K562 (cell line): ENCODE data around the gene PRPSAP2. TPM values are rescaled to one million over a fixed set of nuclear protein-coding genes. Genes with fewer than 3 reads are reported as not detected.

Experiments
- ATAC-seq: fragments of 200-7000 bp; cut with Tn5 transposase; 3 replicates; pipeline ENCODE4 v1.9.1; 2020; ENCODE audit warnings: moderate library complexity
- BruUV-seq: library from RNA; stranded (reverse); fragments of 400-500 nt; replicated peaks from 2 replicates; lab custom pipeline; 2021; lab: Mats Ljungman, UMichigan
- CTCF ChIA-PET: fragments of 300-600 bp; formaldehyde crosslinking; extraction: SDS; loops from one replicate; lab custom pipeline; 2021; ENCODE audit warnings: low intra/inter-chr PET ratio; lab: Yijun Ruan, JAX
- POLR2A ChIA-PET: fragments of 300-600, 350-650 bp; sonication (Branson Sonifier 250); formaldehyde crosslinking; extraction: SDS; loops from one replicate; lab custom pipeline; 2021; ENCODE audit warnings: antibody characterized with exemption, inconsistent platforms; lab: Yijun Ruan, JAX
- DNase-seq, 4 experiments: peaks; one replicate each; pipeline versions ENCODE4 v3.0.0 to v3.0.0-alpha.2; 2011 to 2018; ENCODE audit warnings: low spot score in 3 of 4, mixed read lengths in 3 of 4; ENCODE audit errors: extremely low read depth in 1 of 4
- FAIRE-seq: peaks from 2 replicates; lab custom pipeline; 2011; peaks lifted over from hg19 to GRCh38; lab: Jason Lieb, UNC
- H2AFZ ChIP-seq: 2 replicates; pipeline ENCODE4 v1.6.0; 2011; ENCODE audit warnings: low read depth, low read length, control low read depth, inconsistent platforms
- H3K27ac ChIP-seq: fragments of 200-600 bp; 3 replicates; pipeline ENCODE4 v1.8.0; 2011; ENCODE audit warnings: low read depth, mild to moderate bottlenecking, control low read depth, inconsistent platforms, low read length, moderate library complexity, mixed read lengths; ENCODE audit errors: extremely low read depth
- H3K27me3 ChIP-seq, 2 experiments: fragments of 300-600 bp in 1 of 2; 2 replicates in 1 of 2; 3 replicates in 1 of 2; pipeline versions ENCODE4 v1.6.0 to v1.8.0; 2011; ENCODE audit warnings: inconsistent platforms in 2 of 2, low read length in 2 of 2, mild to moderate bottlenecking in 1 of 2, mixed read lengths in 1 of 2, moderate library complexity in 1 of 2; ENCODE audit not compliant: control insufficient read depth in 2 of 2, insufficient read depth in 2 of 2
- H3K36me3 ChIP-seq: fragments of 300-600 bp; 3 replicates; pipeline ENCODE4 v1.8.0; 2011; ENCODE audit warnings: mild to moderate bottlenecking, low read length, inconsistent platforms; ENCODE audit not compliant: control insufficient read depth, insufficient read depth
- H3K4me1 ChIP-seq, 2 experiments: fragments of 200-600 bp in 1 of 2; replicated peaks in 1 of 2; 2 replicates in 1 of 2; 3 replicates in 1 of 2; pipeline versions ENCODE4 v1.5.1 to v1.8.0; 2011; ENCODE audit warnings: inconsistent platforms in 2 of 2, low read length in 2 of 2, mild to moderate bottlenecking in 1 of 2, mixed read lengths in 1 of 2, moderate library complexity in 1 of 2; ENCODE audit not compliant: control insufficient read depth in 2 of 2, insufficient read depth in 2 of 2
- H3K4me2 ChIP-seq: 2 replicates; pipeline ENCODE4 v1.6.1; 2011; ENCODE audit warnings: low read length, control low read depth, inconsistent platforms, mixed read lengths; ENCODE audit not compliant: insufficient read depth
- H3K4me3 ChIP-seq: fragments of 200-600 bp; sonication (generic), shearing (Covaris generic); 2 replicates; pipeline ENCODE4 v1.5.1; 2016; ENCODE audit warnings: control low read depth, inconsistent platforms
- H3K79me2 ChIP-seq: fragments of 200-600 bp; 3 replicates; pipeline ENCODE4 v1.8.0; 2011; ENCODE audit warnings: low read length, inconsistent platforms; ENCODE audit not compliant: control insufficient read depth, insufficient read depth
- H3K9ac ChIP-seq, 2 experiments: 2 replicates each; pipeline versions ENCODE4 v1.6.0 to v1.6.1; 2011; ENCODE audit warnings: low read depth in 2 of 2, low read length in 2 of 2, control low read depth in 1 of 2, inconsistent platforms in 1 of 2, mild to moderate bottlenecking in 1 of 2, mixed read lengths in 1 of 2; ENCODE audit not compliant: insufficient read depth in 1 of 2
- H3K9me1 ChIP-seq: one replicate; pipeline ENCODE4 v1.6.0; 2011; ENCODE audit warnings: inconsistent platforms, mild to moderate bottlenecking, low read length, moderate library complexity; ENCODE audit not compliant: control insufficient read depth, insufficient read depth
- H3K9me3 ChIP-seq: replicated peaks from 2 replicates; pipeline ENCODE4 v1.5.1; 2011; ENCODE audit warnings: low read depth, low read length, inconsistent platforms; ENCODE audit not compliant: control insufficient read depth, insufficient read depth
- H4K20me1 ChIP-seq: replicated peaks from 2 replicates; pipeline ENCODE4 v1.6.1; 2011; ENCODE audit warnings: low read length, inconsistent platforms, mixed read lengths; ENCODE audit not compliant: control insufficient read depth, insufficient read depth
- CBFA2T3 ChIP-seq: fragments of 450-650 bp; IDR thresholded peaks from 2 replicates; pipeline ENCODE4 v1.6.1; 2017
- MCM2 ChIP-seq: fragments of 450-650 bp; IDR thresholded peaks from 2 replicates; pipeline ENCODE4 v1.6.1; 2017; ENCODE audit warnings: low read depth, mild to moderate bottlenecking
- PBX2 ChIP-seq, 2 experiments: IDR thresholded peaks in 1 of 2; conservative IDR thresholded peaks in 1 of 2; 2 replicates each; pipeline ENCODE4 v1.6.1; 2016; ENCODE audit warnings: low read depth in 2 of 2, mild to moderate bottlenecking in 1 of 2, missing compliant biosample characterization in 1 of 2, missing genetic modification characterization in 1 of 2, moderate library complexity in 1 of 2
- WGBS: fragments of 100-300 bp; shearing (Covaris generic); methylation state at CpG from one replicate; pipeline ENCODE4 v1.1.6; 2016; ENCODE audit warnings: low coverage, mixed read lengths; ENCODE audit not compliant: insufficient coverage; ENCODE audit errors: missing lambda C conversion rate; 5-methylcytosine and 5-hydroxymethylcytosine counted together
- in situ Hi-C: fragments of 300-500 bp; cut with MboI; formaldehyde crosslinking; loops from 4 replicates; pipeline ENCODE4 v1.15.0; 2018; ENCODE audit warnings: inconsistent platforms, mixed read lengths
- intact Hi-C: fragments of 100-400 bp; cut with micrococcal nuclease; formaldehyde crosslinking; loops from 2 replicates; pipeline ENCODE4 v1.14.2; 2022
- polyA plus RNA-seq, 8 experiments: library from polyadenylated mRNA; depleted of rRNA in 4 of 8; stranded (reverse) in 5 of 8; unstranded in 3 of 8; fragments of >200 nt; fragmentation: Nextera tagmentation in 2 of 8; fragmentation: Illumina TruSeq in 1 of 8; extraction: Ambion mirVana in 2 of 8; extraction: Trizol in 1 of 8; gene quantifications; 2 replicates each; pipeline versions ENCODE4 v1.2.1 to v1.2.3, GENCODE V29; 2011 to 2014; ENCODE audit warnings: inconsistent platforms in 1 of 8, missing spikeins in 1 of 8
- total RNA-seq, 7 experiments: library from RNA; depleted of rRNA in 6 of 7; stranded (reverse); fragments of >200 nt in 6 of 7; fragmentation: Illumina TruSeq in 2 of 7; extraction: Trizol in 2 of 7; gene quantifications; 2 replicates each; pipeline versions ENCODE4 v1.2.1 to v1.2.3, GENCODE V29; 2011 to 2021; ENCODE audit warnings: low replicate concordance in 1 of 7
- TF ChIP-seq, protein P1 (sequence below): fragments of 450-650 bp; IDR thresholded peaks from 2 replicates; pipeline ENCODE4 v1.6.1; 2018; ENCODE audit not compliant: partially characterized antibody
- TF ChIP-seq, protein P2 (sequence below): sonication (generic); formaldehyde crosslinking; IDR thresholded peaks from 2 replicates; pipeline ENCODE4 v1.8.0; 2022; ENCODE audit warnings: mild to moderate bottlenecking, missing genetic modification reagents
- TF ChIP-seq, protein P3 (sequence below): fragments of 450-650 bp; IDR thresholded peaks from 2 replicates; pipeline ENCODE4 v1.6.1; 2016

The PRPSAP2 gene
- total and polyA plus RNA-seq, 9 of the 15 experiments (the other 6 are each of a cell fraction or from before 2014, with no cell fraction given) = 15.5 to 56.7 (median 35.7) TPM

DNA sequence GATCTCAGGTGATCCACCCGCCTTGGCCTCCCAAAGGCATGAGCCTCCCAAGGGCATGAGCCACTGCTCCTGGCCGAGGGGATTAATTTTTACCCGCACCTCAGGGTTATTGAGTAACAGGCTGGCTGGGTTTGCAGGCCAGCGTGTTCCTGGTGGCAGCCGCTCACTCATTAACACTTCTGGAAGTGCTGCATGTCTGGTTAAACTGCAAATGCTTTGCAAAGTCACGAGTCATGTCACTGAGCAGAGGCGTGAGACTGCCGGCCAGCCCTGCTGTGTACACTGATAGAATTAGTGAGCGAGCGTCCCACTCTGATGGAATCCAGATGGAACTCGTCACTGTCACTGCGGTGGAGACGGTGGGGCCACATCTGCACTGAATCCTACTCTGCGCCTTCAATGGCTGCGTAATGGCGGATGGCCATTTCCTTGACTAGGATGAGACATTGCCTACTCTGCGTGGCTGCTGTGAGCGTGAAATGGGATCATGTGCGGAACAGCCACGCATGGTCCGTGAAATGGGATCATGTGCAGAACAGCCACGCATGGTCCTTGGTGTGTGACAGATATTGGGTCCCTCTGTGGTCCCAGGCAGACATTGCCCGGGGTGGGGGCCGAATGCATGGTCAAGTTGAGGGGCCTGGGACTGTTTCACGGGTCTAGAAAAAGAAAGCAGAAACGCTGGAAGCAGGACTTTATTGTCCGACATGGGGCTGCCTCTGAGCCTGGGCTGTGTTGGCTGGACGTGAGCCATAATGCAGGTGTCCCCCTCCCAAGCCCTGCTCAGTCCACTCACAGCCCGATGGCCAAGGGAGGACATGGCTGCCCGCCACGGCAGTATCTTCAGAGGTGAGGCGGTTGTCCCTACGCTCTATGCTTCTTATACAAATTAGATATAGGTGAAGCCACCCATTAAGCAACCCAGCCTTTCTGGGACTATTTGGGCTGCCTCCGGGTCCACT, 93.3 kb downstream of the PRPSAP2 start:
- DNase-seq (peak in 1 of 4 experiments; percentile 34), ATAC-seq (peak; percentile 63; the same call in 2 of the 3 replicates), FAIRE-seq (no peak)
- ChIA-PET POLR2A (no interaction called here), CTCF (no interaction called here)
- BruUV-seq = no TSS peak
- H3K9me3 ChIP-seq = no peaks in the 10 kb centered on the region
- H3K9ac ChIP-seq = peak overlapping the region in 1 of 2 experiments; percentile 45; a peak in 1 of 4 replicates
- H3K36me3 ChIP-seq = no peaks in the 10 kb centered on the region
- peaks cover 2 to 12% of the 10 kb centered on the region in 2 experiments; a peak in 3 of 5 replicates for H3K4me1 ChIP-seq
- peak overlapping the region; percentile 51; the same call in 1 of the 2 replicates for H2AFZ ChIP-seq
- intact Hi-C loops = loop anchor here (10.0 kb wide), 1 partner anchor 136 kb away; no protein-coding TSS in a partner anchor
- H3K79me2 ChIP-seq = no peaks in the 10 kb centered on the region
- no peak overlapping the region; the same call in 1 of the 2 replicates for H3K4me2 ChIP-seq
- H4K20me1 ChIP-seq = no peaks in the 10 kb centered on the region
- H3K27ac ChIP-seq = no peak overlapping the region
- H3K9me1 ChIP-seq = no peaks in the 10 kb centered on the region
- H3K27me3 ChIP-seq = peaks cover 6 to 28% of the 10 kb centered on the region in 2 experiments; a peak in 4 of 5 replicates
- H3K4me3 ChIP-seq = no peak overlapping the region
- WGBS = 31% methylated on average over 33 of the region's 34 CpGs
- in situ Hi-C loops = loop anchor here (10.0 kb wide), 1 partner anchor 194 kb away; no protein-coding TSS in a partner anchor
- TF ChIP-seq MCM2 = no peak
- TF ChIP-seq PBX2 (CRISPR knock-in tag; IDR thresholded peaks at IDR 0.05; ENCODE audit: low read depth) = no peak
- TF ChIP-seq PBX2 (tag; conservative IDR thresholded peaks at IDR 0.05; ENCODE audit: low read depth) = 0 out of 2 replicates have a peak, but pooled peaks have one; percentile 11
- TF ChIP-seq, protein P1, sequence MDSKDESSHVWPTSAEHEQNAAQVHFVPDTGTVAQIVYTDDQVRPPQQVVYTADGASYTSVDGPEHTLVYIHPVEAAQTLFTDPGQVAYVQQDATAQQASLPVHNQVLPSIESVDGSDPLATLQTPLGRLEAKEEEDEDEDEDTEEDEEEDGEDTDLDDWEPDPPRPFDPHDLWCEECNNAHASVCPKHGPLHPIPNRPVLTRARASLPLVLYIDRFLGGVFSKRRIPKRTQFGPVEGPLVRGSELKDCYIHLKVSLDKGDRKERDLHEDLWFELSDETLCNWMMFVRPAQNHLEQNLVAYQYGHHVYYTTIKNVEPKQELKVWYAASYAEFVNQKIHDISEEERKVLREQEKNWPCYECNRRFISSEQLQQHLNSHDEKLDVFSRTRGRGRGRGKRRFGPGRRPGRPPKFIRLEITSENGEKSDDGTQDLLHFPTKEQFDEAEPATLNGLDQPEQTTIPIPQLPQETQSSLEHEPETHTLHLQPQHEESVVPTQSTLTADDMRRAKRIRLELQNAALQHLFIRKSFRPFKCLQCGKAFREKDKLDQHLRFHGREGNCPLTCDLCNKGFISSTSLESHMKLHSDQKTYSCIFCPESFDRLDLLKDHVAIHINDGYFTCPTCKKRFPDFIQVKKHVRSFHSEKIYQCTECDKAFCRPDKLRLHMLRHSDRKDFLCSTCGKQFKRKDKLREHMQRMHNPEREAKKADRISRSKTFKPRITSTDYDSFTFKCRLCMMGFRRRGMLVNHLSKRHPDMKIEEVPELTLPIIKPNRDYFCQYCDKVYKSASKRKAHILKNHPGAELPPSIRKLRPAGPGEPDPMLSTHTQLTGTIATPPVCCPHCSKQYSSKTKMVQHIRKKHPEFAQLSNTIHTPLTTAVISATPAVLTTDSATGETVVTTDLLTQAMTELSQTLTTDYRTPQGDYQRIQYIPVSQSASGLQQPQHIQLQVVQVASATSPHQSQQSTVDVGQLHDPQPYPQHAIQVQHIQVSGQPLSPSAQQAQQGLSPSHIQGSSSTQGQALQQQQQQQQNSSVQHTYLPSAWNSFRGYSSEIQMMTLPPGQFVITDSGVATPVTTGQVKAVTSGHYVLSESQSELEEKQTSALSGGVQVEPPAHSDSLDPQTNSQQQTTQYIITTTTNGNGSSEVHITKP = peak; percentile 72
- TF ChIP-seq CBFA2T3 = peak; percentile 56
- TF ChIP-seq, protein P2, sequence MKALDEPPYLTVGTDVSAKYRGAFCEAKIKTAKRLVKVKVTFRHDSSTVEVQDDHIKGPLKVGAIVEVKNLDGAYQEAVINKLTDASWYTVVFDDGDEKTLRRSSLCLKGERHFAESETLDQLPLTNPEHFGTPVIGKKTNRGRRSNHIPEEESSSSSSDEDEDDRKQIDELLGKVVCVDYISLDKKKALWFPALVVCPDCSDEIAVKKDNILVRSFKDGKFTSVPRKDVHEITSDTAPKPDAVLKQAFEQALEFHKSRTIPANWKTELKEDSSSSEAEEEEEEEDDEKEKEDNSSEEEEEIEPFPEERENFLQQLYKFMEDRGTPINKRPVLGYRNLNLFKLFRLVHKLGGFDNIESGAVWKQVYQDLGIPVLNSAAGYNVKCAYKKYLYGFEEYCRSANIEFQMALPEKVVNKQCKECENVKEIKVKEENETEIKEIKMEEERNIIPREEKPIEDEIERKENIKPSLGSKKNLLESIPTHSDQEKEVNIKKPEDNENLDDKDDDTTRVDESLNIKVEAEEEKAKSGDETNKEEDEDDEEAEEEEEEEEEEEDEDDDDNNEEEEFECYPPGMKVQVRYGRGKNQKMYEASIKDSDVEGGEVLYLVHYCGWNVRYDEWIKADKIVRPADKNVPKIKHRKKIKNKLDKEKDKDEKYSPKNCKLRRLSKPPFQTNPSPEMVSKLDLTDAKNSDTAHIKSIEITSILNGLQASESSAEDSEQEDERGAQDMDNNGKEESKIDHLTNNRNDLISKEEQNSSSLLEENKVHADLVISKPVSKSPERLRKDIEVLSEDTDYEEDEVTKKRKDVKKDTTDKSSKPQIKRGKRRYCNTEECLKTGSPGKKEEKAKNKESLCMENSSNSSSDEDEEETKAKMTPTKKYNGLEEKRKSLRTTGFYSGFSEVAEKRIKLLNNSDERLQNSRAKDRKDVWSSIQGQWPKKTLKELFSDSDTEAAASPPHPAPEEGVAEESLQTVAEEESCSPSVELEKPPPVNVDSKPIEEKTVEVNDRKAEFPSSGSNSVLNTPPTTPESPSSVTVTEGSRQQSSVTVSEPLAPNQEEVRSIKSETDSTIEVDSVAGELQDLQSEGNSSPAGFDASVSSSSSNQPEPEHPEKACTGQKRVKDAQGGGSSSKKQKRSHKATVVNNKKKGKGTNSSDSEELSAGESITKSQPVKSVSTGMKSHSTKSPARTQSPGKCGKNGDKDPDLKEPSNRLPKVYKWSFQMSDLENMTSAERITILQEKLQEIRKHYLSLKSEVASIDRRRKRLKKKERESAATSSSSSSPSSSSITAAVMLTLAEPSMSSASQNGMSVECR (CRISPR knock-in tag) = no peak
- TF ChIP-seq, protein P3, sequence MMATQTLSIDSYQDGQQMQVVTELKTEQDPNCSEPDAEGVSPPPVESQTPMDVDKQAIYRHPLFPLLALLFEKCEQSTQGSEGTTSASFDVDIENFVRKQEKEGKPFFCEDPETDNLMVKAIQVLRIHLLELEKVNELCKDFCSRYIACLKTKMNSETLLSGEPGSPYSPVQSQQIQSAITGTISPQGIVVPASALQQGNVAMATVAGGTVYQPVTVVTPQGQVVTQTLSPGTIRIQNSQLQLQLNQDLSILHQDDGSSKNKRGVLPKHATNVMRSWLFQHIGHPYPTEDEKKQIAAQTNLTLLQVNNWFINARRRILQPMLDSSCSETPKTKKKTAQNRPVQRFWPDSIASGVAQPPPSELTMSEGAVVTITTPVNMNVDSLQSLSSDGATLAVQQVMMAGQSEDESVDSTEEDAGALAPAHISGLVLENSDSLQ = peak; percentile 29; the same call in 1 of the 2 replicates
